K562 (cell line): ENCODE results near the gene SPATA13. TPM values are rescaled to one million over a fixed set of nuclear protein-coding genes. Genes with fewer than 3 reads are reported as not detected.

ENCODE experiments used
- ATAC-seq: fragments of 200-7000 bp; cut with Tn5 transposase; 3 replicates; pipeline ENCODE4 v1.9.1; 2020; ENCODE audit warnings: moderate library complexity
- BruUV-seq: library from RNA; stranded (reverse); fragments of 400-500 nt; replicated peaks from 2 replicates; lab custom pipeline; 2021; lab: Mats Ljungman, UMichigan
- CTCF ChIA-PET: fragments of 300-600 bp; formaldehyde crosslinking; extraction: SDS; loops from one replicate; lab custom pipeline; 2021; ENCODE audit warnings: low intra/inter-chr PET ratio; lab: Yijun Ruan, JAX
- POLR2A ChIA-PET: fragments of 300-600, 350-650 bp; sonication (Branson Sonifier 250); formaldehyde crosslinking; extraction: SDS; loops from one replicate; lab custom pipeline; 2021; ENCODE audit warnings: antibody characterized with exemption, inconsistent platforms; lab: Yijun Ruan, JAX
- DNase-seq, 4 experiments: peaks; one replicate each; pipeline versions ENCODE4 v3.0.0 to v3.0.0-alpha.2; 2011 to 2018; ENCODE audit warnings: low spot score in 3 of 4, mixed read lengths in 3 of 4; ENCODE audit errors: extremely low read depth in 1 of 4
- FAIRE-seq: peaks from 2 replicates; lab custom pipeline; 2011; peaks lifted over from hg19 to GRCh38; lab: Jason Lieb, UNC
- H2AFZ ChIP-seq: 2 replicates; pipeline ENCODE4 v1.6.0; 2011; ENCODE audit warnings: low read depth, low read length, control low read depth, inconsistent platforms
- H3K27ac ChIP-seq: fragments of 200-600 bp; 3 replicates; pipeline ENCODE4 v1.8.0; 2011; ENCODE audit warnings: low read depth, mild to moderate bottlenecking, control low read depth, inconsistent platforms, low read length, moderate library complexity, mixed read lengths; ENCODE audit errors: extremely low read depth
- H3K27me3 ChIP-seq, 2 experiments: fragments of 300-600 bp in 1 of 2; 2 replicates in 1 of 2; 3 replicates in 1 of 2; pipeline versions ENCODE4 v1.6.0 to v1.8.0; 2011; ENCODE audit warnings: inconsistent platforms in 2 of 2, low read length in 2 of 2, mild to moderate bottlenecking in 1 of 2, mixed read lengths in 1 of 2, moderate library complexity in 1 of 2; ENCODE audit not compliant: control insufficient read depth in 2 of 2, insufficient read depth in 2 of 2
- H3K36me3 ChIP-seq: fragments of 300-600 bp; 3 replicates; pipeline ENCODE4 v1.8.0; 2011; ENCODE audit warnings: mild to moderate bottlenecking, low read length, inconsistent platforms; ENCODE audit not compliant: control insufficient read depth, insufficient read depth
- H3K4me1 ChIP-seq, 2 experiments: fragments of 200-600 bp in 1 of 2; replicated peaks in 1 of 2; 2 replicates in 1 of 2; 3 replicates in 1 of 2; pipeline versions ENCODE4 v1.5.1 to v1.8.0; 2011; ENCODE audit warnings: inconsistent platforms in 2 of 2, low read length in 2 of 2, mild to moderate bottlenecking in 1 of 2, mixed read lengths in 1 of 2, moderate library complexity in 1 of 2; ENCODE audit not compliant: control insufficient read depth in 2 of 2, insufficient read depth in 2 of 2
- H3K4me2 ChIP-seq: 2 replicates; pipeline ENCODE4 v1.6.1; 2011; ENCODE audit warnings: low read length, control low read depth, inconsistent platforms, mixed read lengths; ENCODE audit not compliant: insufficient read depth
- H3K4me3 ChIP-seq: fragments of 200-600 bp; sonication (generic), shearing (Covaris generic); 2 replicates; pipeline ENCODE4 v1.5.1; 2016; ENCODE audit warnings: control low read depth, inconsistent platforms
- H3K79me2 ChIP-seq: fragments of 200-600 bp; 3 replicates; pipeline ENCODE4 v1.8.0; 2011; ENCODE audit warnings: low read length, inconsistent platforms; ENCODE audit not compliant: control insufficient read depth, insufficient read depth
- H3K9ac ChIP-seq, 2 experiments: 2 replicates each; pipeline versions ENCODE4 v1.6.0 to v1.6.1; 2011; ENCODE audit warnings: low read depth in 2 of 2, low read length in 2 of 2, control low read depth in 1 of 2, inconsistent platforms in 1 of 2, mild to moderate bottlenecking in 1 of 2, mixed read lengths in 1 of 2; ENCODE audit not compliant: insufficient read depth in 1 of 2
- H3K9me1 ChIP-seq: one replicate; pipeline ENCODE4 v1.6.0; 2011; ENCODE audit warnings: inconsistent platforms, mild to moderate bottlenecking, low read length, moderate library complexity; ENCODE audit not compliant: control insufficient read depth, insufficient read depth
- H3K9me3 ChIP-seq: replicated peaks from 2 replicates; pipeline ENCODE4 v1.5.1; 2011; ENCODE audit warnings: low read depth, low read length, inconsistent platforms; ENCODE audit not compliant: control insufficient read depth, insufficient read depth
- H4K20me1 ChIP-seq: replicated peaks from 2 replicates; pipeline ENCODE4 v1.6.1; 2011; ENCODE audit warnings: low read length, inconsistent platforms, mixed read lengths; ENCODE audit not compliant: control insufficient read depth, insufficient read depth
- BMI1 ChIP-seq: fragments of 150-350 bp; IDR thresholded peaks from 2 replicates; pipeline ENCODE4 v1.6.1; 2014; ENCODE audit warnings: low read length
- EP400 ChIP-seq: fragments of 450-650 bp; IDR thresholded peaks from 2 replicates; pipeline ENCODE4 v1.6.1; 2017; ENCODE audit warnings: antibody characterized with exemption, mild to moderate bottlenecking, moderate library complexity
- HSF4 ChIP-seq: fragments of 250-450 bp; sonication (Bioruptor Pico); IDR thresholded peaks from 2 replicates; pipeline ENCODE4 v2.1.2; 2022; ENCODE audit warnings: mild to moderate bottlenecking, moderate library complexity, borderline replicate concordance
- MEF2A ChIP-seq: IDR thresholded peaks from 2 replicates; pipeline ENCODE4 v1.6.1; 2011; ENCODE audit warnings: low read depth, mild to moderate bottlenecking, low read length, moderate library complexity; ENCODE audit not compliant: control insufficient read depth
- NFXL1 ChIP-seq: fragments of 450-650 bp; formaldehyde crosslinking; IDR thresholded peaks from 2 replicates; pipeline ENCODE4 v1.4.0; 2021; ENCODE audit warnings: mild to moderate bottlenecking
- POLR3G ChIP-seq: IDR thresholded peaks from 2 replicates; pipeline ENCODE4 v1.6.1; 2011; ENCODE audit not compliant: insufficient read length, insufficient replicate concordance; ENCODE audit errors: extremely low read depth
- PREB ChIP-seq: sonication (generic); formaldehyde crosslinking; IDR thresholded peaks from 2 replicates; pipeline ENCODE4 v1.8.1; 2023; ENCODE audit warnings: mild to moderate bottlenecking, missing genetic modification reagents
- REST ChIP-seq, 2 experiments: fragments of 450-650 bp; formaldehyde crosslinking in 1 of 2; IDR thresholded peaks; 2 replicates each; pipeline versions ENCODE4 v1.4.0 to v1.6.1; 2014 to 2020; ENCODE audit warnings: mild to moderate bottlenecking in 2 of 2, borderline replicate concordance in 1 of 2, low read depth in 1 of 2
- SRSF1 ChIP-seq: fragments of 200-400 bp; formaldehyde crosslinking; IDR thresholded peaks from 2 replicates; pipeline ENCODE4 v1.6.1; 2017; ENCODE audit warnings: mild to moderate bottlenecking, low read depth, low read length, moderate library complexity
- WGBS: fragments of 100-300 bp; shearing (Covaris generic); methylation state at CpG from one replicate; pipeline ENCODE4 v1.1.6; 2016; ENCODE audit warnings: low coverage, mixed read lengths; ENCODE audit not compliant: insufficient coverage; ENCODE audit errors: missing lambda C conversion rate; 5-methylcytosine and 5-hydroxymethylcytosine counted together
- in situ Hi-C: fragments of 300-500 bp; cut with MboI; formaldehyde crosslinking; loops from 4 replicates; pipeline ENCODE4 v1.15.0; 2018; ENCODE audit warnings: inconsistent platforms, mixed read lengths
- intact Hi-C: fragments of 100-400 bp; cut with micrococcal nuclease; formaldehyde crosslinking; loops from 2 replicates; pipeline ENCODE4 v1.14.2; 2022
- polyA plus RNA-seq, 8 experiments: library from polyadenylated mRNA; depleted of rRNA in 4 of 8; stranded (reverse) in 5 of 8; unstranded in 3 of 8; fragments of >200 nt; fragmentation: Nextera tagmentation in 2 of 8; fragmentation: Illumina TruSeq in 1 of 8; extraction: Ambion mirVana in 2 of 8; extraction: Trizol in 1 of 8; gene quantifications; 2 replicates each; pipeline versions ENCODE4 v1.2.1 to v1.2.3, GENCODE V29; 2011 to 2014; ENCODE audit warnings: inconsistent platforms in 1 of 8, missing spikeins in 1 of 8
- total RNA-seq, 7 experiments: library from RNA; depleted of rRNA in 6 of 7; stranded (reverse); fragments of >200 nt in 6 of 7; fragmentation: Illumina TruSeq in 2 of 7; extraction: Trizol in 2 of 7; gene quantifications; 2 replicates each; pipeline versions ENCODE4 v1.2.1 to v1.2.3, GENCODE V29; 2011 to 2021; ENCODE audit warnings: low replicate concordance in 1 of 7
- TF ChIP-seq, protein P1 (sequence below): fragments of 250-450 bp; sonication (Bioruptor Pico); IDR thresholded peaks from 2 replicates; pipeline ENCODE4 v1.5.1; 2021; ENCODE audit warnings: mild to moderate bottlenecking
- TF ChIP-seq, protein P2 (sequence below): fragments of 250-450 bp; sonication (Bioruptor Pico); IDR thresholded peaks from 2 replicates; pipeline ENCODE4 v1.8.0; 2021; ENCODE audit warnings: moderate library complexity, mild to moderate bottlenecking, inconsistent platforms

SPATA13 gene
- total and polyA plus RNA-seq, 9 of the 15 experiments (the other 6 are each of a cell fraction or from before 2014, with no cell fraction given): 0.08 to 0.99 (median 0.21) TPM; not detected in 2

GRCh38 chr13:24348797-24349515, 188.4 kb downstream of the SPATA13 start:
- Histone ChIP-seq H3K36me3 (no peaks in the 10 kb centered on the region), H3K27me3 (no peaks in the 10 kb centered on the region), H3K9me3 (no peaks in the 10 kb centered on the region), H3K9ac (no peak overlapping the region), H3K27ac (no peak overlapping the region), H3K9me1 (no peaks in the 10 kb centered on the region), H3K79me2 (no peaks in the 10 kb centered on the region), H4K20me1 (no peaks in the 10 kb centered on the region), H3K4me1 (no peaks in the 10 kb centered on the region), H3K4me3 (no peak overlapping the region), H2AFZ (no peak overlapping the region), H3K4me2 (no peak overlapping the region)
- WGBS: 0% methylated on average over 5 of the region's 6 CpGs
- DNase-seq (no peak), FAIRE-seq (no peak), ATAC-seq (no peak)
- POLR2A ChIA-PET: no interaction called here
- BruUV-seq: no TSS peak
- in situ Hi-C loops (no loop called here), intact Hi-C loops (no loop called here)
- CTCF ChIA-PET: no interaction called here
- TF ChIP-seq MEF2A (no peak), POLR3G (no peak), EP400 (no peak), NFXL1 (no peak), BMI1 (no peak), HSF4 (no peak), SRSF1 (no peak), REST (IDR thresholded peaks at IDR 0.05; ENCODE audit: borderline replicate concordance) (no peak), REST (CRISPR knock-in tag; IDR thresholded peaks at IDR 0.05; ENCODE audit: low read depth) (no peak), PREB (CRISPR knock-in tag) (no peak)
- TF ChIP-seq, protein P1, sequence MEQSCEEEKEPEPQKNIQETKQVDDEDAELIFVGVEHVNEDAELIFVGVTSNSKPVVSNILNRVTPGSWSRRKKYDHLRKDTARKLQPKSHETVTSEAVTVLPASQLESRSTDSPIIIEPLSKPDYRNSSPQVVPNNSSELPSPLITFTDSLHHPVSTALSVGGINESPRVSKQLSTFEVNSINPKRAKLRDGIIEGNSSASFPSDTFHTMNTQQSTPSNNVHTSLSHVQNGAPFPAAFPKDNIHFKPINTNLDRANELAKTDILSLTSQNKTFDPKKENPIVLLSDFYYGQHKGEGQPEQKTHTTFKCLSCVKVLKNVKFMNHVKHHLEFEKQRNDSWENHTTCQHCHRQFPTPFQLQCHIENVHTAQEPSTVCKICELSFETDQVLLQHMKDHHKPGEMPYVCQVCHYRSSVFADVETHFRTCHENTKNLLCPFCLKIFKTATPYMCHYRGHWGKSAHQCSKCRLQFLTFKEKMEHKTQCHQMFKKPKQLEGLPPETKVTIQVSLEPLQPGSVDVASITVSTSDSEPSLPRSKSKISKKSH (CRISPR knock-in tag): no peak
- TF ChIP-seq, protein P2, sequence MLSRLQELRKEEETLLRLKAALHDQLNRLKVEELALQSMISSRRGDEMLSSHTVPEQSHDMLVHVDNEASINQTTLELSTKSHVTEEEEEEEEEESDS (CRISPR knock-in tag): no peak
